Measurements from ENCODE around the gene AFF1. TPM values are rescaled to one million over a fixed set of nuclear protein-coding genes. Genes with fewer than 3 reads are reported as not detected.
A peak's percentile ranks its signal among the peaks of the same experiment; 100 is the strongest.

The AFF1 gene
- total RNA-seq, 1 experiment from 2014 or later = 3.2 TPM

GRCh38 chr4:86918539-86919072 is 16.2 kb upstream of the AFF1 start:
- no peak for DNase-seq (ENCODE audit: extremely low read depth, low read depth)

- DNase-seq (ENCODE audit: extremely low read depth, low read depth) = no peak
These were observed 15.1 kb upstream of the AFF1 start for GRCh38 chr4:86919561-86920223.

- DNase-seq (ENCODE audit: extremely low read depth, low read depth) = no peak
These were observed 13.1 kb upstream of the AFF1 start for GRCh38 chr4:86921608-86922252.

GRCh38 chr4:86924811-86925210 is 10.0 kb upstream of the AFF1 start:
- DNase-seq (ENCODE audit: extremely low read depth, low read depth) = no peak

- no peak for DNase-seq (ENCODE audit: extremely low read depth, low read depth)
These were observed 8.2 kb upstream of the AFF1 start for GRCh38 chr4:86926435-86927086.

- DNase-seq (ENCODE audit: extremely low read depth, low read depth) = peak; percentile 57
These were observed 6.9 kb upstream of the AFF1 start for GRCh38 chr4:86927843-86928395.

GRCh38 chr4:86928400-86929255 is 6.2 kb upstream of the AFF1 start:
- DNase-seq (ENCODE audit: extremely low read depth, low read depth) = no peak

- DNase-seq (ENCODE audit: extremely low read depth, low read depth) = no peak
These were observed 552 bp upstream of the AFF1 start for GRCh38 chr4:86934147-86934770.

GRCh38 chr4:86935566-86935852 is 698 bp downstream of the AFF1 start:
- DNase-seq (ENCODE audit: extremely low read depth, low read depth) = no peak

GRCh38 chr4:86935853-86936733 is 1.3 kb downstream of the AFF1 start:
- no peak for DNase-seq (ENCODE audit: extremely low read depth, low read depth)

- no peak for DNase-seq (ENCODE audit: extremely low read depth, low read depth)
These were observed 4.1 kb downstream of the AFF1 start for GRCh38 chr4:86938771-86939520.

GRCh38 chr4:86939729-86940575 is 5.1 kb downstream of the AFF1 start:
- DNase-seq (ENCODE audit: extremely low read depth, low read depth) = no peak

- DNase-seq (ENCODE audit: extremely low read depth, low read depth) = no peak
These were observed 6.2 kb downstream of the AFF1 start for GRCh38 chr4:86940920-86941460.

GRCh38 chr4:86942185-86942666 is 7.4 kb downstream of the AFF1 start:
- DNase-seq (ENCODE audit: extremely low read depth, low read depth) = no peak

GRCh38 chr4:86944964-86945781 is 10.4 kb downstream of the AFF1 start:
- no peak for DNase-seq (ENCODE audit: extremely low read depth, low read depth)

- DNase-seq (ENCODE audit: extremely low read depth, low read depth) = no peak
These were observed 12.2 kb downstream of the AFF1 start for GRCh38 chr4:86946868-86947500.
